ENCODE measurements around the gene DACT3.
A peak's percentile ranks its signal among the peaks of the same experiment; 100 is the strongest.
"Not testable (repeated sequence)": the region's sequence is repeated elsewhere in the genome, so short reads cannot be mapped to it uniquely, and the experiment has no call there.

The DACT3 gene

DNA sequence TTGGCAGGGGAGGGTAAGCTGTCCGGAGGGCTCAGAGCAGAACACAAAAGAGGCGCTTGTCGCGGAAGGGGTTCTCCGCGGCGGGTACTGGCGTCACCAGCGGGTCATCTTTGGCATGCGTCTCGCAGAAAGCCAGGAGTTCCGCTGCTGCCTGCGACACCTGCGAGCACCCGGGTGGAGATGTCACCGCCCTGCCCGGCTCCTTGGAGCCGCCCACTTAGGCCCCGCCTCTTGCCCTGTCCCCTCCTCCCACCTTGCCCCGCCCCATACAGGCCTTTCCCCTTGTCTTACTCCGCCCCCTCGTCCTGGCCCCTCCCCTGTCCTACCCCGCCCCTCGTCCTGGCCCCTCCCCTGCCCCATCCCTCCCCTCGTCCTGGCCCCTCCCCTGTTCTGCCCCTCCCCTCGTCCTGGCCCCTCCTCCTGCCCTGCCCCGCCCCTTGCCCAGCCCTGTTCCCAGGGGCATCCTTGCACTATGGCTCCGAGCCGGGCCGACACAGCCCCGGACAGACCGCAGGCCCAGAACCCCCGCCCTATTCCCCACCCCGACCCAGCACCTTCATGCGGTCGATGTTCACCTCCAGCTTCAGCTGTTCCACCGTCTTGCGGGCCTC lies 26.8 kb downstream of the DACT3 start:
- DNase-seq (ENCODE audit: low read depth in 3 of 3) = peak; percentile 85 to 93 (median 93)

DNA sequence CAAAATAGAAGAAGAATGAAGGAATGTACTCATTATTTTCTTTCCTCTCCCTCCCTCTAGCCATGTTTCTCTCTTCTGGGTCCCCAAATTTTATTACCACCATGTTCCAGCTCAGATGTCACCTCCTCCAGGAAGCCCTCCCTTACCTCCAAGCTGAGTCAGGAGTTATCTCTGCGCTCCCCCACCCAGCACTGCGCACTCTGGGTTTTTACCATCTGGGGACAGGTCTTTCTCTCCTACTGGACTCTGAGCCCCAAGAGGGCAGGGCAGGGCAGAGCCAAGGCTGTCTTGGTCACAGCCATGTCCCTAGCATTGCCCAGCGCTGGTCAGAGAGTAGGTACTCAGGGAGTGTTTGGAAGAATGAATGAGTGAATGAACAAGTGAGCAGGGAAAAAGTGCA lies 27.9 kb downstream of the DACT3 start:
- DNase-seq (ENCODE audit: low read depth in 3 of 3) = no peak

DNA sequence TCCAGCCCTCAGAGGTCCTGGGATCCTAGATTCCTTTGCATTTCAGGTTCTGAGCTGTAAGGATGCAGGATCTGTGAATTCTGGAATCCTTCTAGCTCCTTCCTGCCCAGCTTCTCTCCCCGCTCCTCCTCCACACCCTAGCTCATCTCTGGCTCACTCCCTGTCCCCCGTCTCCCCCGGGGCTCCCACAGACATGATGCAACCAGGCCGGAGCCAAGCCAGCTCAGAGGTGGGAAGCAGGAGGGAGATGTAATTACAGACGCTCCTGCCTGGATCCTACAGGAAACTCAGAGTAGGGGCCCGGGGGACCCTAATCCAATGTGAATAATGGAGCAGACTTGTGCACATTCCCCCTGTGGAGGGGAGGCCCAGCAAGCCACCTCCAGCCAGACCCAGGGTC lies 29.5 kb downstream of the DACT3 start:
- no peak for DNase-seq (ENCODE audit: low read depth in 3 of 3)

DNA sequence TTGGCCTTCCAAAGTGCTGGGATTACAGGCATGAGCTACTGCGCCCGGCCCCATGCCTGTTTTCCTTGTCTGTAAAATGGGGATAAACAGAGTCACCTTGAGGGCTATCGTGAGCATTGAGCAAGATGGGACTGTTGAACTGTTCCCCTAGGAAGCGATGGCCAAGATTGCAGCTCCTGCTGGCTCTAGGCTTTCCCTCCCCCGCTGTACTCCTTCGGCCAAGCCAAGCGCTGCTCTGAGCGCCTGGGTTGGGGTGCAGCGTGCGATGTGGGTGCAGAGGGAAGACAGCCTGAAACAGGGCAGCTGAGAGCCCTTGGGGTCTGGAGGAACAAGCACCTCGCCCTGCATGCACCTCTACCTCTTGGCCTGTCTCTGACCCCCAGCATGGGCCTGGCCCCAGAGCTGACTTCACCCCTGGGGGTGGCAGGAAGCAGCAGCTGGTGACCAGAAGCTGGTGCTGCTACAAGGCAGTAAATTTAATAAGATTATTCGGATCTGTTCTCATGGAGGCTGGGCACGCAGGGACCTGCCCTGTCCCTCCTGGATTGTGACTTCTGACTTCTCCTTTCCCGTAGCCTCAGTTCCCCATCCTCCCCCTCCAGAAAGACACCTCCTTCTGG lies 30.3 kb downstream of the DACT3 start:
- no peak for DNase-seq (ENCODE audit: low read depth in 3 of 3)

DNA sequence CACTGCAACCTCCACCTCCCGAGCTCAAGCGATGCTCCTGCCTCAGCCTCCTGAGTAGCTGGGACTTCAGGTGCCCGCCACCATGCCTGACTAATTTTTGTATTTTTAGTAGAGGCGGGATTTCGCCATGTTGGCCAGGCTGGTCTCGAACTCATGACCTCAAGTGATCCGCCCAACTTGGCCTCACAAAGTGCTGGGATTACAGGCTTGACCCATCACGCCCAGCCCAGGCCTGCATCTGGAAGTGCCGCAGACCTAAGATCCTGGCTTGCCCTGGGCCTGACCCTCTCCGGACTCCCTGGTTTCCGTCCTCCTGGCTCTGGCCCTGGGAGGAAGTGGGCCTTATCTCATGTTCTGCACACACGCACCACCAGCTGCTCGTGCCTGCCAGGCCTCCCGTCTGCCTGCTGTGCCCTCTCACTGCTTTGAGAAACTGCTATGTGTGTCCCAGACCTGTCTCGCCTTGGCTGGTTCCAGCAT lies 31.4 kb downstream of the DACT3 start:
- DNase-seq (ENCODE audit: low read depth in 3 of 3) = no peak

DNA sequence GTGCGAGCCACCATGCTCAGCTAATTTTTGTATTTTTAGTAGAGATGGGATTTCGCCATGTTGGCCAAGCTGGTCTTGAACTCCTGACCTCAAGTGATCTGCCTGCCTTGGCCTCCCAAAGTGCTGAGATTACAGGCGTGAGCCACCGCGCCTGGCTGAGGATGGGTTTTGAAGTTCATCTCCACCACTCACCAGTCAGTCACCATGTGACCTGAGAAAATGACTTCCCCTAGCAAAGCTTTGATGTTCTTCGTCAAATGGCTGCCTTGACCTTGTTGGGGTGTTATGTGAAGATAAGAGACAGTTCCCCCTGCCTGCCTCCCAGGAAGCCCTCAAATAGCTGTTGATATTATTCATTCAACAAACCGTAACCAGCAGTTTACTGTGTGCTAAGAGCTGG lies 32.0 kb downstream of the DACT3 start:
- DNase-seq (ENCODE audit: low read depth in 3 of 3) = not testable (repeated sequence)

DNA sequence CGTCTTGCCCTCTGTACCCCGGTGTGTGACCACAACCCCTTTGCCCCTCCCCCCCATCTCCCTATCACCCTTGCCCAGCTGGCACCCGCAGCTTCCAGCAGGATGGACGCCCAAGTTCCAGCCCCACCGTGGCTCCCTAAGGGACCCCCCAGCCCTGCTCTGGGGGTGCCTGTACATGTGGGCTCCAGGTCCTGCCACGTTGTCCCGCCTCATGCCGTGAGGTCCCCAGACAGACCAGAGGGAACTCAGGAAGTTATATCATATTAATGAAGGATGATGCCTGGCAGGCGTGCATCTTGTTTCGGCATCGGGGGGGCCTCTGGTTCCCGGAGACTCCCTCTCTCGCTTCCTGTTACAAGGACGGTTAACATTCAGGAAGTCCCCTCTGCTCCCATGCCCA lies 34.5 kb downstream of the DACT3 start:
- no peak for DNase-seq (ENCODE audit: low read depth in 3 of 3)

DNA sequence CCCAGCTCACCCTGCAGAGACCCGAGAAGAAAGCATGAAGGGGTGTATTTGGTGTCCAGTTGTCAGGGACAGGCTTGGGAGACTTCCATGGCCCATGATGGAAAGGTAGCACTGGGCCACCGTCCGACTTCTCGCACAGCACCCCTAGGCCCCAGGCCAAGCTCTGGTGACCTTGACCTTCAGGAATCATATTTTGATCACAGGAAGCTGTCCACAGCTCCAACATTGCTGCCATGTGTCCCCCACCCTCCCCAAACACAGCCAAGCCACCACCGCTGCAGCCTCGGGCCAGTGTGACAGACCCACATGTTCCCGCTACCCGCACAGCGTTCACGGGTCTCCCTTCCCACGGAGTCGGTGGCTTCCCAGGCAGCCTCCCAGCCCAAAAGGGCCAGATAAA lies 35.3 kb downstream of the DACT3 start:
- no peak for DNase-seq (ENCODE audit: low read depth in 3 of 3)

DNA sequence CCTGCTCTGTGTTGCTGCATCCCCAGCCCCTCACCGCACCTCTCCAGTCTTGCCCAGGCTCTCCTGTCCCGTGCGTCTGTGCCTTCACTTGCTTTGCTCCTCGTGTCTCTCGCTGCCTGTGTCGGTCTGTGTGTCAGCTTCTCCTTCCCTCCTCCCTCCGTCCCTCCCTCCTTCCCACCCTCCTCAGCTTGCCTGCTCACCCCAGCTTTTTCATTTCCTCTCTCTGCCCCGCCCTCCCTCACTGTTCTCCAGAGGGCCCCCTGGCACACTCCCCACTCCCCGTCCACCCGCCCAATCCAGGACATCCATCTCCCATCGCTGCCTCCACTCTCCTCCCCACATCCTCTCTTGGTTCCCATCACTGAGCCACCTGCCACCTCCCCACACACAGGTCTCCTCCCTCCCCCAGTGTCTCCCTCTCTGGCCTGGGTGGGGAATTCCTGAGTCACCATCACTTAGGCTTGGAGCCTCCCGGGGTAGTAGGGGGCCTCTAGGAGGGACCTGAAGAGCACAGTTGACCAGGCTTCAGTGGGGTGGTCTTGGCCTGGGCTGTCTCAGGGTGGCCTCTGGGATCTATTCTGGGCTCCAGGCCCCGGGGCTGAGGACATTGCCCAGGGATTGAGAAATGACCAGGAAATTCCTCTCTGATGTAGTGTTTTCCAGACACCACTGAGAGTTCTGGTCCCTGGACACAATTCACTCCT lies 35.9 kb downstream of the DACT3 start, which contains the start of gene PTGIR:
TSS of gene PTGIR (minus strand) at position 132 of the 704 bp plus-strand sequence. CDS start 864 bp downstream, outside the sequence.
- no peak for DNase-seq (ENCODE audit: low read depth in 3 of 3)

DNA sequence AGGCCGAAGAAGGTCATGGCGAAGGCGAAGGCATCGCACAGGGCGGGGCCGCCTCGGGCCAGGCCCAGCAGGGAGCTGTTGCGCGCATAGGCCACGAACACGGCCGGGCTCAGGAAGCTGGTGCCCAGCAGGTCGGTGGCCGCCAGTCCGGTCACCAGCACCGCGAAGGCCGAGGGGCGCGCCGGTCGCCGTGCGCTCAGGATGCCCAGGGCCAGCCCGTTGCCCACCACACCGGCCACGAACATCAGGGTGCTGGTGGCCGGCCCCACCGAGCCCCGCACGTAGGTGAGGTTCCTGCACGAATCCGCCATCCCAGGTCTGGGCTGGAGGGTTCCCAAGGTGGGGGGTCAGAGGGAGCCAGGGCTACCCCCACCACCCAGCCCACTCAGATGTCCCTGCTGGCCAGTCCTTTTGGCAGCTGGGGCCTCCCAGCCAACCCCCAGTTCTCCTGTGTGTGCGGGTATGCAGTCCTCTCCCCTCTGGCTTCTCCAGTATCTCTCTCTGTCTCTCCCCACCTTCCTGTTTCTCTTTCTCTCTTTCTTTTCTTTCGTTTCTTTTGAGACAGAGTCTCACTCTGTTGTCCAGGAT lies 37.0 kb downstream of the DACT3 start:
- no peak for DNase-seq (ENCODE audit: low read depth in 3 of 3)

DNA sequence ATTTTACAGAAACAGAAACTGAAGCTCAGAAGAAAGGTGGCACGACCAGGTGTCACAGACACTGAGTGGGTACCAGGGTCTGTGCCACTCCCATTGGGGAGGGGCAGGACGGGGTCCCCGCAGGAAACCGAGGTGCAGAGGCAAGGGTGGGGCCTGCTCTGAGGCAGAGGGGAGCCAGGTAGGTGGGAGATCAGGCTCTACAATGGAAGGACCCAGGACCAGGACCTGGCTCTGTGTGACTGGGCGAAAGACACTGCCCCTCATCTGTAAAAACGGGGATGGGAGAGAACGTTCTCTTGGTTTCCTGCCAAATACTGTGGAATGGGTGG lies 38.9 kb downstream of the DACT3 start:
- no peak for DNase-seq (ENCODE audit: low read depth in 3 of 3)

DNA sequence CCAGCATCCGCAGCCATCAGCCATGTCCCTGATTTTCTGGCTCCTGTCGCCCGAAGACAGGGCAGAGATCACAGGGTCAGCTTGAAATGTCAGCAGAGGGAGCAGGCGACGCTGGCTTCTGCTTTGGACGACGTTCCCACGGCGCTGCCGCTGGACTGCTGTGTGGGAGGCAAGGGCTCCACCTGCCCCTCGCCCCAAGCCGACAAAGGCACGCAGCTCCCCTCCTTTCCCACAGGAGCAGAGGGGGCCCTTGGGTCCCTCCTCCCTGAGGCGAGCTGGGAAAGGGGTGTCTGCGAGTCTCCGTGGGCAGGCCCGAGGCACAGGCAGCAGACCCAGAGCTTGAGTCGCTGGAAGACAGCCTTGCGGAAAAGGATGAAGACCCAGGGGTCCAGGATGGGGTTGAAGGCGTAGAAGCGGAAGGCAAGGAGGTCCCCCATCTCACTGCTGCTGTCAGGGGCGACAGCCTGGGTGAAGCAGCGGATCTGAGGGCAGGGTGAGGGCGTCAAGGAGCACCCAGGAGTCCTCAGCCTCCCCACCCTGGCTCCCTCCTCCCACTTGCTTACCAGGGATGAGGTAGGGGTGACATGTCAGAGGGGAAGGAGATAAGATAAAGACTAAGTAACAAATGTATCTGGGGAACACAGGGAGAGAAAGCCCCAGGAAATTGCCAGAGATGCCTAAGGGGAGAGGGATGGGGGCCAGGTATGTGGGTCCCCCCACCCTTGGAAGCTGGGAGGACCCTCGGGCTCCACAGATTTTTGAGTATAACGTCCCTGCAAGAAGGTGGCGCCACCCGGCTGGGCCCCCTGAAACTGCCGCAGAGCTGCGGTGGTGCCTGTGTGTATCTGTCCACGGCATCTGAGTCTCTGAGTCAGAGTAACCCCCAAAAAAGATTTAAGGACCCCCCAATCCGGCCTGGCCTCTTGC lies 39.5 kb downstream of the DACT3 start:
- no peak for DNase-seq (ENCODE audit: low read depth in 3 of 3)

DNA sequence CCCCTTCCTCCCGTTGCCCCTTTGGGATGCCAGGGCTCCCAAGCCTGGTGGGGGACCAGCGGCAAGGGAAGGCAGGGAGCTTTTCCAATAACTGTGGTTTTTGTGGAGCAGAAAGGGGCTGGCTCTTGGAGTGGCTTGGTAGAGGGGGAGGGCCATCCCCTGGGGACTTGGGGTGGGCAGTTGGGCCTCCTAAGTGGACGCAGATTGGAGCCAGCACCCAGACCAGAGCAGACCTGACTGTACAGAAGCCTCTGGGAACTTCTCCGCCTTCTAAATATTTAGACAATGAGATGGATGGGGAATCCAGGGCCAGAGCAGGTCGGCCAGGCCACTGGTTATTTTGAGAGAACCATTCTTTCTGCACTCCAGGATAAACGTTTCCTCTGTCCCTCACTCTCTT lies 40.3 kb downstream of the DACT3 start:
- DNase-seq (ENCODE audit: low read depth in 3 of 3) = no peak

DNA sequence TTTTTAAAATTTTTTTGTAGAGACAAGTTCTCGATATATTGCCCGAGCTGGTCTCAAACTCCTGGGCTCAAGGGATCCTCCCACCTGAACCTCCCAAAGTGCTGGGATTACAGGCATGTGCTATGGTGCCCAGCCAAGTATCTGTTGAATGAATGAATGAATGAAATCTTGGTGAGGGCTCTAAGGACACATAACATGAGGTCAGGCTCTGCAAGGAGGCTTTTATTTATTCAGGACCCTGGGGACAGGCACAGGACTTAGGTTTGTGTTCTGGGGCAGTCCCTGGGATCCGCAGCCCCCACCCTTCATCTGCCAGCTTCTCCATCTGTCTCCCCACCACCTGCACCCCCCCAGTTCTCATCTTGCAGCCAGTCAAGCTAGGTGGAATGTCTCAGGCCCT lies 40.7 kb downstream of the DACT3 start:
- no peak for DNase-seq (ENCODE audit: low read depth in 3 of 3)

DNA sequence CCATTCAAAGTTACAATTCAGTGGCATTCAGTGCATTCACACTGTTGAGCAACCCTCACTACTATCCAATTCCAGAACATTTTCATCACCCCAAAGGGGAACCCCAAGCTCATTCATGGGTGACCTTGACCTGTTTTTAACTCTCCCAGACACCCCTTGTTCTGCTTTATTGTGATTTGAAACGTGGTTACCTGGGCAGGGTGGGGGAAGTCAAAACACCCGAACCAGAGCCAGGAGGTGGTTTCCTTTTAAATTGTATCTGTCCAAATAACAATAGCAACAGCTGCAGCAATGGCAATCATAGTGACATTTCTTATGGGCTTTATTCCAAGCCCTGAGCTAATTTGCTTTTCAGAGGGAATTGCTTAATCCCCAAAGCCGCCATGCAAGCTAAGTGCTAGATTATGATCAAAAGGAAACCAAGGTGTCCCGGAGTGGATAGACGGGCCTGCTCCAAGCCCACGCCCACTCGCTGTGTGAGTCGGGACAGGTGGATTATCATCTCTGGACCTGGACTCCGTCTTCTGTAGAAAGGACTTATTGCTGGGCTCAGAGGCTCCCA lies 42.2 kb downstream of the DACT3 start:
- DNase-seq (ENCODE audit: low read depth in 3 of 3) = no peak

DNA sequence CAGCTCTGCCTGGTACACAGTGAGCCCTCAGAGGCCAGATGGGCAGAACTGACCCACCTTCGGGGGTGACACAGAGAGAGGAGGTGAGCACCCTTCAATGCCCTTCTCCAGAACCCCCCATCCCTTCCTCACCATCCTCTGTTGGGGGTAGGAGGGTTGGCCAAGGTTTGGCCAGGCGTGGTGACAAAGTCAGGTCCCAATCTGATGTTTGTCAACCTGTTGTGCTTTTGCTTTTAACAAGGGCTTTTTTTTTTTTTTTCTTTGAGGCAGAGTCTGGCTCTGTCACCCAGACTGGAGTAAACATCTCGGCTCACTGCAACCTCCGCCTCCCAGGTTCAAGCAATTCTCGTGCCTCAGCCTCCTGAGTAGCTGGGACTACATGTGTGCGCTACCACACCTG lies 43.4 kb downstream of the DACT3 start:
- DNase-seq (ENCODE audit: low read depth in 3 of 3) = no peak

DNA sequence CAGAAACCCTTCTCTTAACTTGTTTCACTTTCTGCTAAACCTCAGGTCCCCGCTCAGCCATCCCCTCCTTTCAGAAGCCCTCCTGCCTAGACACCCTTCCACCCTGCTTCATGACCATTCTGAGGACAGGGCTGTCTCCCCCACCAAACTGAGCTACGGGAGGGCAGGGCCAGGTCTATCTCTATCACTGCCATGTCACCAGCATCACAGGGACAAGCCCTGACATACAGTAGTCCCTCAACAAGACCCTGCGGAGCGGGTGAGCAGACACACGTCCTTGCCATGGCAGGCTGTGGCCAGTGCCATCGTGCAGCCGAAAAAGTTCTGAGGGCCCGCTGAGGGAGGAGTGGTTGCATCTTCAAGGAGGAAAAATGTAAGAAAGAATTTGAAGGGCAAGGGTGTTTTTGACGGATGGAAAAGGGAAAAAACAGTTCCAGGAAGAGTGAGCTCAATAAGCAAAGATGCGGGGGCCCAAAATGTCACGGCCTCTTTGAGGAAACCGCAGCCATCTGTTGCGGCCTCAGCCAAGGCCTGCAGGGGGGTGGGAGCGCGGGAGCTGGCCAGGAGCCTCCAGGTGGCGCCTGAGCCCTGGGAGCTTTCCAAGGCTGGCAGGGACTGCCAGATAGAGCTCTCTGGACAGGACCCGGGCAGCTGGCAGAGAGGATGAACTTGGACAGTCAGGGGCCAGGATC lies 44.2 kb downstream of the DACT3 start:
- DNase-seq (ENCODE audit: low read depth in 3 of 3) = no peak

DNA sequence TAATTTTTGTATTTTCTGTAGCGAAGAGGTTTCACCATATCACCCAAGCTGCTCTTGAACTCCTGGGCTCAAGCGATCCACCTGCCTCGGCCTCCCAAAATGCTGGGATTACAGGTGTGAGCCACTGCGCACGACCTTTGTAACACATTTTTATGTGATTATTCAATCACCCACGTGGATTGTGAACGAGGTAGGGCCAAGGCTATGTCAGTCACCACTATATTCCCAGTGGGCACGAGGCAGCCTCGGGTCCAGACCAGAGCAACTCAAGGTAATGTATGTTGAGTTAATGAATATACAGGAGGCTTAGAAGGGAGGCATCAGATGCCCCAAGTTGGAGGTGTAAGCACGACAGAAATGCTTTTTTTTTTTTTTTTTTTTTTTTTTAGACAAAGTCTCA lies 45.0 kb downstream of the DACT3 start:
- DNase-seq (ENCODE audit: low read depth in 3 of 3) = no peak

DNA sequence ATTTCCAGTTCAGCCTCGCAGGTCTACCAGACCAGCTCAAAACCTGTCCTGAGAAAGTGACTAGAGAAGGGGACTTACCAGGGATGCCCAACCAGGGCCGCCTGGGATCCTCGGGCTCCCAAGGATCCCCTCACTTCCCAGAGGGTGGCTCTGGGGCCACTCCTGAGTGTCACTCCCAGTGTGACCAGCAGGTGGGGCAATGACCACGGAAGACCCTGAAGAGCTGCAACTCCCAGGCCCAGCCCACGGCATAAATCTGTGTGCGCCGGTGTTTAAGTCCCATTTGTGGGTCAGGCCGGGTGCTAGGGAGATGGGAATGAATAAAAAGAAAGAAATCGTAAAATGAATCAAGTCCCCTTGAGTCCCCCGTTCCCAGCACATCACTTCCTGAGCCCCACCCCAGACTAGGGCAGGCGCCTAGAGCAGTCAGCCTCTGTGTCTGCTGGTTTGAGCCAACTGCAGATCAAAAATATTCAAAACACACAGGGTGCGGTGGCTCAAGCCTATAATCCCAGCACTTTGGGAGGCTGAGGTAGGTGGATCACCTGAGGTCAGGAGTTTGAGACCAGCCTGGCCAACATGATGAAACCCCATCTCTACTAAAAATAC lies 46.8 kb downstream of the DACT3 start:
- peak; percentile 67 to 74 (median 72) for DNase-seq (ENCODE audit: low read depth in 3 of 3)

DNA sequence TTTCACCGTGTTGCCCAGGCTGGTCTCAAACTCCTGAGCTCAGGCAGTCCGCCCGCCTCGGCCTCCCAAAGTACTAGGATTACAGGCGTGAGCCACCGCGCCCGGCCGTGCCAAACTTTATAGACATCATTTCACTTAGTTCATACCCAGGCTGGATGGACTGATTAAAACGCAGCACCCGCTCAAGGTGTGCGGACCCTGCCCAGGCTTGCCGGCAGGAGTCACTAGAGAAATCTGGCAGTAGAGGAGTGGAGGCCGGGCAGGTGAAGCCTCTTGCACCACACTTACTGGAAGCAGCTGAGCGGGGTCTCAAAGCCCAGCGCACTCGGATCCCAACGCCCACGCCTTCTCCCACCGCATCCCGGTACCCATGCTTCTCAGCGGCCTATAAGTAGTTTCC lies 47.5 kb downstream of the DACT3 start:
- DNase-seq (ENCODE audit: low read depth in 3 of 3) = no peak

Measured in stimulated activated CD4-positive, alpha-beta T cell treated with anti-CD3 and anti-CD28 coated beads, TNF-alpha, amount 100 ng/mL, for 4 hours (primary cell).